Esophagus squamous epithelium (tissue), 4 donors: ENCODE measurements around the gene LDLRAD2.

ENCODE experiments used
- CTCF ChIP-seq, 6 experiments: fragments of 450-650 bp in 4 of 6; fragments of 200-600 bp in 2 of 6; sonication (generic) in 2 of 6; IDR thresholded peaks; one replicate each; pipeline ENCODE4 v1.5.1; 2016 to 2019; ENCODE audit warnings: antibody characterized with exemption in 6 of 6, mild to moderate bottlenecking in 4 of 6, moderate library complexity in 4 of 6
- POLR2A ChIP-seq, 4 donors: fragments of 450-650 bp; IDR thresholded peaks; one replicate each; pipeline ENCODE4 v1.6.1; 2017; ENCODE audit warnings: antibody characterized with exemption in 4 of 4, mild to moderate bottlenecking in 4 of 4, moderate library complexity in 3 of 4

- no peak for TF ChIP-seq CTCF (IDR thresholded peaks at IDR 0.05)
- TF ChIP-seq POLR2A (IDR thresholded peaks at IDR 0.05), result no peak
Measured at GRCh38 chr1:21852282-21853130, 40.4 kb downstream of the LDLRAD2 start.
